ENCODE measurements around the gene NELFCD. TPM values are rescaled to one million over a fixed set of nuclear protein-coding genes. Genes with fewer than 3 reads are reported as not detected.
A peak's percentile ranks its signal among the peaks of the same experiment; 100 is the strongest.
"Not testable (repeated sequence)": the region's sequence is repeated elsewhere in the genome, so short reads cannot be mapped to it uniquely, and the experiment has no call there.

NELFCD gene
- total RNA-seq, 1 donor: 46.7 TPM

GRCh38 chr20:59010321-59010994 is 29.4 kb downstream of the NELFCD start:
- H3K4me1 ChIP-seq (ENCODE audit: insufficient read depth, low read length): peaks cover 41% of the 10 kb centered on the region
- peak overlapping the region; percentile 77 for H3K4me2 ChIP-seq (ENCODE audit: insufficient read depth, low read length)
- peak overlapping the region; percentile 85 for H2AFZ ChIP-seq (ENCODE audit: low read length)

GRCh38 chr20:59010995-59011873 is 30.2 kb downstream of the NELFCD start:
- no peaks in the 10 kb centered on the region for H4K20me1 ChIP-seq (ENCODE audit: insufficient read depth, low read length)
- H3K79me2 ChIP-seq (ENCODE audit: insufficient read depth, low read length): peaks cover 7% of the 10 kb centered on the region
- H3K4me1 ChIP-seq (ENCODE audit: insufficient read depth, low read length): peaks cover 33% of the 10 kb centered on the region
- H3K4me2 ChIP-seq (ENCODE audit: insufficient read depth, low read length): peak overlapping the region; percentile 77
- peak overlapping the region; percentile 53 for H3K4me3 ChIP-seq (ENCODE audit: insufficient read depth, low read length)
- H2AFZ ChIP-seq (ENCODE audit: low read length): peak overlapping the region; percentile 85
- no peaks in the 10 kb centered on the region for H3K9me3 ChIP-seq (ENCODE audit: low read depth, low read length)
- TF ChIP-seq CTCF (IDR thresholded peaks at IDR 0.05; ENCODE audit: extremely low read depth, low read depth, low read length): no peak
- DNase-seq (ENCODE audit: insufficient read length, low spot score, missing footprints): peak; percentile 99
- peak overlapping the region; percentile 93 for H3K27ac ChIP-seq (ENCODE audit: low read depth, low read length)
- H3K36me3 ChIP-seq (ENCODE audit: insufficient read depth, low read length): no peaks in the 10 kb centered on the region
- H3K27me3 ChIP-seq (ENCODE audit: insufficient read depth, low read length): no peaks in the 10 kb centered on the region

More at GRCh38 chr20:59010321-59010994, 29.4 kb downstream of the NELFCD start:
- no peak for TF ChIP-seq CTCF (IDR thresholded peaks at IDR 0.05; ENCODE audit: extremely low read depth, low read depth, low read length)
- Histone ChIP-seq H3K4me3 (ENCODE audit: insufficient read depth, low read length) (peak overlapping the region; percentile 53), H4K20me1 (ENCODE audit: insufficient read depth, low read length) (peaks cover 4% of the 10 kb centered on the region), H3K36me3 (ENCODE audit: insufficient read depth, low read length) (peaks cover 2% of the 10 kb centered on the region), H3K27ac (ENCODE audit: low read depth, low read length) (peak overlapping the region; percentile 93), H3K79me2 (ENCODE audit: insufficient read depth, low read length) (peaks cover 14% of the 10 kb centered on the region), H3K27me3 (ENCODE audit: insufficient read depth, low read length) (no peaks in the 10 kb centered on the region), H3K9me3 (ENCODE audit: low read depth, low read length) (no peaks in the 10 kb centered on the region)
- DNase-seq (ENCODE audit: insufficient read length, low spot score, missing footprints): peak; percentile 82

- not testable (repeated sequence) for H3K36me3 ChIP-seq (ENCODE audit: insufficient read depth, low read length); H3K4me3 ChIP-seq (ENCODE audit: insufficient read depth, low read length); H3K79me2 ChIP-seq (ENCODE audit: insufficient read depth, low read length); H3K27me3 ChIP-seq (ENCODE audit: insufficient read depth, low read length); DNase-seq (ENCODE audit: insufficient read length, low spot score, missing footprints); H4K20me1 ChIP-seq (ENCODE audit: insufficient read depth, low read length); H3K9me3 ChIP-seq (ENCODE audit: low read depth, low read length)
- H3K4me1 ChIP-seq (ENCODE audit: insufficient read depth, low read length): peaks cover 29% of the 10 kb centered on the region
- H3K4me2 ChIP-seq (ENCODE audit: insufficient read depth, low read length): peak overlapping the region; percentile 77
- peak overlapping the region; percentile 85 for H2AFZ ChIP-seq (ENCODE audit: low read length)
- peak overlapping the region; percentile 93 for H3K27ac ChIP-seq (ENCODE audit: low read depth, low read length)
Observed at GRCh38 chr20:59011874-59012157, 30.8 kb downstream of the NELFCD start.

GRCh38 chr20:59013031-59013951 is 32.2 kb downstream of the NELFCD start:
- no peaks in the 10 kb centered on the region for H3K27me3 ChIP-seq (ENCODE audit: insufficient read depth, low read length)
- H3K36me3 ChIP-seq (ENCODE audit: insufficient read depth, low read length): no peaks in the 10 kb centered on the region
- no peak overlapping the region for H3K4me3 ChIP-seq (ENCODE audit: insufficient read depth, low read length)
- no peak overlapping the region for H2AFZ ChIP-seq (ENCODE audit: low read length)
- no peaks in the 10 kb centered on the region for H3K9me3 ChIP-seq (ENCODE audit: low read depth, low read length)
- TF ChIP-seq CTCF (IDR thresholded peaks at IDR 0.05; ENCODE audit: extremely low read depth, low read depth, low read length): no peak
- no peak overlapping the region for H3K4me2 ChIP-seq (ENCODE audit: insufficient read depth, low read length)
- H4K20me1 ChIP-seq (ENCODE audit: insufficient read depth, low read length): no peaks in the 10 kb centered on the region
- peaks cover 29% of the 10 kb centered on the region for H3K4me1 ChIP-seq (ENCODE audit: insufficient read depth, low read length)
- no peaks in the 10 kb centered on the region for H3K79me2 ChIP-seq (ENCODE audit: insufficient read depth, low read length)
- no peak overlapping the region for H3K27ac ChIP-seq (ENCODE audit: low read depth, low read length)
- DNase-seq (ENCODE audit: insufficient read length, low spot score, missing footprints): peak; percentile 36

Data from osteoblast (primary cell).